ENCODE measurements around the gene DTL. TPM values are rescaled to one million over a fixed set of nuclear protein-coding genes. Genes with fewer than 3 reads are reported as not detected.

Gene DTL
- total and polyA plus RNA-seq, 4 donors: 8.0 to 12.1 (median 9.2) TPM

GRCh38 chr1:212135166-212135565, 99.6 kb downstream of the DTL start:
- H3K9me3 ChIP-seq (ENCODE audit: control insufficient read depth, insufficient read depth, low read length): peaks cover 1% of the 10 kb centered on the region
- no peaks in the 10 kb centered on the region for H3K36me3 ChIP-seq (ENCODE audit: control insufficient read depth, insufficient read depth, low read length)
- no peaks in the 10 kb centered on the region for H3K4me1 ChIP-seq (ENCODE audit: control insufficient read depth, insufficient read depth, low read length)
- DNase-seq (ENCODE audit: low read depth in 4 of 6, low spot score in 6 of 6): no peak
- WGBS (ENCODE audit: insufficient coverage): no CpG with 5 or more reads among the region's 2 CpGs
- H3K27me3 ChIP-seq (ENCODE audit: control insufficient read depth, insufficient read depth, low read length): no peaks in the 10 kb centered on the region
- H3K4me3 ChIP-seq (ENCODE audit: low read depth, low read length): no peak overlapping the region
- no peak overlapping the region for H3K27ac ChIP-seq (ENCODE audit: low read depth, low read length)

GRCh38 chr1:212137854-212138253, 102.3 kb downstream of the DTL start:
- no peak overlapping the region for H3K27ac ChIP-seq (ENCODE audit: low read depth, low read length)
- 100% methylated on average over 1 of the region's 1 CpG for WGBS (ENCODE audit: insufficient coverage)
- H3K4me3 ChIP-seq (ENCODE audit: low read depth, low read length): no peak overlapping the region
- peaks cover 5% of the 10 kb centered on the region for H3K4me1 ChIP-seq (ENCODE audit: control insufficient read depth, insufficient read depth, low read length)
- DNase-seq (ENCODE audit: low read depth in 4 of 6, low spot score in 6 of 6): no peak
- H3K36me3 ChIP-seq (ENCODE audit: control insufficient read depth, insufficient read depth, low read length): no peaks in the 10 kb centered on the region
- H3K27me3 ChIP-seq (ENCODE audit: control insufficient read depth, insufficient read depth, low read length): no peaks in the 10 kb centered on the region
- H3K9me3 ChIP-seq (ENCODE audit: control insufficient read depth, insufficient read depth, low read length): no peaks in the 10 kb centered on the region

GRCh38 chr1:212138457-212138856, 102.9 kb downstream of the DTL start:
- Histone ChIP-seq H3K27me3 (ENCODE audit: control insufficient read depth, insufficient read depth, low read length) (no peaks in the 10 kb centered on the region), H3K4me3 (ENCODE audit: low read depth, low read length) (no peak overlapping the region), H3K4me1 (ENCODE audit: control insufficient read depth, insufficient read depth, low read length) (peaks cover 5% of the 10 kb centered on the region), H3K36me3 (ENCODE audit: control insufficient read depth, insufficient read depth, low read length) (no peaks in the 10 kb centered on the region), H3K9me3 (ENCODE audit: control insufficient read depth, insufficient read depth, low read length) (no peaks in the 10 kb centered on the region), H3K27ac (ENCODE audit: low read depth, low read length) (no peak overlapping the region)
- 100% methylated on average over 1 of the region's 5 CpGs for WGBS (ENCODE audit: insufficient coverage)
- DNase-seq (ENCODE audit: low read depth in 4 of 6, low spot score in 6 of 6): no peak

DNA sequence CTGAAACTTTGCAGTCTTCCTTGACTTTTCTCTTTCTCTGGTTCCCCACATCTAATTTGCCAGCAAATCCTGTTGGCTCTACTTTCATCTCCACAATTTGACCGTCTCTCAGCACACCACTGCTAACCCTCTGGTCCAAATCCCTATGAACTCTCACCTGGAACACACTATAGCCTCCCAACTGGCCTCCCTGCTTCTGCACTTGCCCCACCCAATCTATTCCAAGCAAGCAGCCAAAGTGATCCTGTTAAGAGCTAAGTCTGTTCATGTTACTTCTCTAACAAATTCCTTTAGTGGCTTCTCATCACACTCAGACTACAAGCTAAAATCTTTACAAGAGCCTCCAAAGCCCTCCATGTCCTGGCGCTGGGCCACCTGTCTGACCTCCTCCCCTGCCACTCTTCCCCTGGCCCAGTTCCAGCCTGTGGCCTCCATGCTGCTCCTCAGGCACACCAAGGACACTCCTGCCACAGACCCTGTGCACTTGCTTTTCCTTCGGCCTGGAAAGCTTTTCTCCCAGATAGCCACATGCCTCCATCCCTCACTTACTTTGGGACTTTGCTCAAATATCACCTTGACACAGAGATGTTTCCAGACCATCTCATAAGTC, 104.1 kb downstream of the DTL start:
- Histone ChIP-seq H3K27ac (ENCODE audit: low read depth, low read length) (no peak overlapping the region), H3K27me3 (ENCODE audit: control insufficient read depth, insufficient read depth, low read length) (no peaks in the 10 kb centered on the region), H3K9me3 (ENCODE audit: control insufficient read depth, insufficient read depth, low read length) (no peaks in the 10 kb centered on the region), H3K4me3 (ENCODE audit: low read depth, low read length) (no peak overlapping the region), H3K36me3 (ENCODE audit: control insufficient read depth, insufficient read depth, low read length) (no peaks in the 10 kb centered on the region), H3K4me1 (ENCODE audit: control insufficient read depth, insufficient read depth, low read length) (peaks cover 5% of the 10 kb centered on the region)
- 86% methylated on average over 3 of the region's 3 CpGs for WGBS (ENCODE audit: insufficient coverage)
- no peak for DNase-seq (ENCODE audit: low read depth in 4 of 6, low spot score in 6 of 6)

DNA sequence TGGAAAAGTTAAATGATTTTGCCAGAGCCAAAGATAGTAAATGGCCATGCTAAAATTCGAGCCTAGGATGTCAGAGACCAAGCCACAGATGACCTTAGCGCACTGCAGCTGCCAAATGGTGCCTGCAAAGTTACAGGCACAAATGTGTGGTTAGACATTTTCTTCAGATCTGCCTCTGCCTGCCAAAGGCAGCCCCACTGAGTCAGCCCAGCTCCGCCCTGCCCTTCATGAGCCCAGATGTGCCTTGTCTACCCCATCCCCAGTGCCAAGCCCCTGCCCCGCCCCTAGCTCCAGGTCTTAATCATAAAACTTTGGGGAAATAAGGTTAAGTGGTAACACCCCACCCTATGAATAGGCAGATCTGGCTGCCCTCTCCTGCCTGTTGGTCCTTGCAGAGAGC, 105.9 kb downstream of the DTL start:
- Histone ChIP-seq H3K36me3 (ENCODE audit: control insufficient read depth, insufficient read depth, low read length) (no peaks in the 10 kb centered on the region), H3K4me3 (ENCODE audit: low read depth, low read length) (no peak overlapping the region), H3K27ac (ENCODE audit: low read depth, low read length) (no peak overlapping the region), H3K4me1 (ENCODE audit: control insufficient read depth, insufficient read depth, low read length) (peaks cover 5% of the 10 kb centered on the region), H3K9me3 (ENCODE audit: control insufficient read depth, insufficient read depth, low read length) (no peaks in the 10 kb centered on the region), H3K27me3 (ENCODE audit: control insufficient read depth, insufficient read depth, low read length) (no peaks in the 10 kb centered on the region)
- DNase-seq (ENCODE audit: low read depth in 4 of 6, low spot score in 6 of 6): no peak
- WGBS (ENCODE audit: insufficient coverage): 86% methylated on average over 2 of the region's 4 CpGs

- DNase-seq (ENCODE audit: low read depth in 4 of 6, low spot score in 6 of 6): no peak
- WGBS (ENCODE audit: insufficient coverage): 100% methylated on average over 2 of the region's 2 CpGs
- no peaks in the 10 kb centered on the region for H3K27me3 ChIP-seq (ENCODE audit: control insufficient read depth, insufficient read depth, low read length)
- H3K4me1 ChIP-seq (ENCODE audit: control insufficient read depth, insufficient read depth, low read length): peaks cover 9% of the 10 kb centered on the region
- no peaks in the 10 kb centered on the region for H3K9me3 ChIP-seq (ENCODE audit: control insufficient read depth, insufficient read depth, low read length)
- no peak overlapping the region for H3K4me3 ChIP-seq (ENCODE audit: low read depth, low read length)
- no peak overlapping the region for H3K27ac ChIP-seq (ENCODE audit: low read depth, low read length)
- H3K36me3 ChIP-seq (ENCODE audit: control insufficient read depth, insufficient read depth, low read length): no peaks in the 10 kb centered on the region
These were observed 107.5 kb downstream of the DTL start for GRCh38 chr1:212142883-212143530.

DNA sequence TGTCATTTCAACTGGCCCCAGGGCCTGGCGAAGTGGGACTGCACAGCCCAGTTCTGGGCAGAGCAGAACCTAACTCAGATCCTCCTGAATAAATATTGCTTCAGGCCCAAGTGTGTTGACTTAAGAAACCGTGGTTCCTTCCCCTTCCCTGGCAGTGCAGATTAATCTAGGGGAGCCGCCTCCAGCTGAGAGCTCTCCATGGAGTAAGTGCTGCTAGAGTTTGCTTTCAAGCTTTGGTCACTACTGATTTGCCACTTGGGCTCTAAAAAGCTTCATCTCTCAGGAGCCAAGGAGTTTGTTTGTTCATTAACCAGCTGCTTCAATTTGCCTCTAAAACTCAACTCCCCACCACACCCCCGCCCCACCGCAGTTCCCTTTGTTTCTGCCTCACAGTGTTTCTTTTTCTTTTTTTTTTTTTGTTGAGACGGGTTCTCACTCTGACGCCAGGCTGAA, 112.1 kb downstream of the DTL start:
- Histone ChIP-seq H3K27ac (ENCODE audit: low read depth, low read length) (no peak overlapping the region), H3K4me1 (ENCODE audit: control insufficient read depth, insufficient read depth, low read length) (peaks cover 4% of the 10 kb centered on the region)
- 78% methylated on average over 1 of the region's 7 CpGs for WGBS (ENCODE audit: insufficient coverage)

DNA sequence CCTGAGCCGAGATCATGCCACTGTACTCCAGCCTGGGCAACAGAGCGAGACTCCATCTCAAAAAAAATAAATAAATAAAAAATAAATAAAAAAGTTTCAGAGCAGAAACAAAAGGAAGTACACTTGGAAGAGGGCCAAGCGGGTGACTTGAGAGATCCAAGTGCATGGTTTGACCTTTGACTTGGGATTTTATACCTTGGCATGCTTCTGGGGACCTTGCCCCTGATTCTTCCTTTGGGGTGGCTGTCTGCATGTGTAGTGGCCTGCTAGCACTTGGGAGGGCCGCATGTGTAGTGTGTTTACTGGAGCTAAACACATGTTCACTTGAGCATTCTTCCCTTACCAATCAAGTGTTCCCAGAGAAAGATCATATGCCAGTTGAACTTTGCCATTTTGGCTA, 114.0 kb downstream of the DTL start:
- Histone ChIP-seq H3K9me3 (ENCODE audit: control insufficient read depth, insufficient read depth, low read length) (no peaks in the 10 kb centered on the region), H3K27ac (ENCODE audit: low read depth, low read length) (no peak overlapping the region), H3K36me3 (ENCODE audit: control insufficient read depth, insufficient read depth, low read length) (no peaks in the 10 kb centered on the region), H3K27me3 (ENCODE audit: control insufficient read depth, insufficient read depth, low read length) (no peaks in the 10 kb centered on the region), H3K4me1 (ENCODE audit: control insufficient read depth, insufficient read depth, low read length) (peaks cover 4% of the 10 kb centered on the region), H3K4me3 (ENCODE audit: low read depth, low read length) (no peak overlapping the region)
- no peak for DNase-seq (ENCODE audit: low read depth in 4 of 6, low spot score in 6 of 6)
- 100% methylated on average over 1 of the region's 4 CpGs for WGBS (ENCODE audit: insufficient coverage)

More for the DNA sequence above, 112.1 kb downstream of the DTL start:
- no peak for DNase-seq (ENCODE audit: low read depth in 4 of 6, low spot score in 6 of 6)
- Histone ChIP-seq H3K4me3 (ENCODE audit: low read depth, low read length) (no peak overlapping the region), H3K27me3 (ENCODE audit: control insufficient read depth, insufficient read depth, low read length) (no peaks in the 10 kb centered on the region), H3K9me3 (ENCODE audit: control insufficient read depth, insufficient read depth, low read length) (no peaks in the 10 kb centered on the region), H3K36me3 (ENCODE audit: control insufficient read depth, insufficient read depth, low read length) (no peaks in the 10 kb centered on the region)

DNA sequence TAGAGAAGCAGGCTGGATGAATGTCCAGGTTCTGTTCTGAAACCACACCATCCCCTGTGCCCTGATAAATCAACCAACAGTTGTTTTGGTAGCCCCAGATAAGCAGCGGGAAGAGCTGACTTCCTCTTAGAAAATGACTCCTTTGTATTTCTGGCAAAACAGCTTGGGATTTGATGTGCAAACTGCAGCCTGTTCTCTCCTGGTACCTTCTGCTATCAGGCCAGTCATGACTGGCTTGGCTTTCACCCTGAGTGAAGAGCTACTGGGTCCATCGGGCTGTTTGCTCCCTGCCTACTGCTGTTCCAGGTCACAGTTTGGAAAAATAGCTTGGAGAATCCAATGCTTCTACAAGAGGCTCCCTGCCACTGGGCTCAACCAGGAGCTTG, 116.8 kb downstream of the DTL start:
- WGBS (ENCODE audit: insufficient coverage): 43% methylated on average over 2 of the region's 2 CpGs
- peaks cover 4% of the 10 kb centered on the region for H3K4me1 ChIP-seq (ENCODE audit: control insufficient read depth, insufficient read depth, low read length)
- H3K27ac ChIP-seq (ENCODE audit: low read depth, low read length): no peak overlapping the region
- H3K36me3 ChIP-seq (ENCODE audit: control insufficient read depth, insufficient read depth, low read length): no peaks in the 10 kb centered on the region
- H3K9me3 ChIP-seq (ENCODE audit: control insufficient read depth, insufficient read depth, low read length): no peaks in the 10 kb centered on the region
- no peak for DNase-seq (ENCODE audit: low read depth in 4 of 6, low spot score in 6 of 6)
- no peaks in the 10 kb centered on the region for H3K27me3 ChIP-seq (ENCODE audit: control insufficient read depth, insufficient read depth, low read length)
- H3K4me3 ChIP-seq (ENCODE audit: low read depth, low read length): no peak overlapping the region

DNA sequence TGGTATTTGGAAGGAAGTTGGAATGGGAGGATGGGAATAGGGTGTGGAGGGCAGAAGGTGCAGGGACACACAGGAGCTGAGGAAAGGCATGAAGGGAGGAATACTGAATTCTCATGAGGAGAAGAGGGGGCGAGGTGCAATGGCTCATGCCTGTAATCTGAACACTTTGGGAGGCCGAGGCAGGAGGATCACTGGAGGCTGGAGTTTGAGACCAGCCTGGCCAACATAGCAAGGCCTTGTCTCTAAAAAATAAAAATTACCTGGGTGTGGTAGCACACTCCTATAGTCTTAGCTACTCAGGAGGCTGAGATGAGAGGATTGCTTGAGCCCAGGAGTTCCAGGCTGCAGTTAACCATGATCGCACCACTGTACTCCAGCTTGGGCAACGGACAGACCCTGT, 117.3 kb downstream of the DTL start:
- no peaks in the 10 kb centered on the region for H3K36me3 ChIP-seq (ENCODE audit: control insufficient read depth, insufficient read depth, low read length)
- DNase-seq (ENCODE audit: low read depth in 4 of 6, low spot score in 6 of 6): no peak
- no peaks in the 10 kb centered on the region for H3K27me3 ChIP-seq (ENCODE audit: control insufficient read depth, insufficient read depth, low read length)
- WGBS (ENCODE audit: insufficient coverage): 96% methylated on average over 4 of the region's 4 CpGs
- no peak overlapping the region for H3K4me3 ChIP-seq (ENCODE audit: low read depth, low read length)
- H3K9me3 ChIP-seq (ENCODE audit: control insufficient read depth, insufficient read depth, low read length): no peaks in the 10 kb centered on the region
- no peaks in the 10 kb centered on the region for H3K4me1 ChIP-seq (ENCODE audit: control insufficient read depth, insufficient read depth, low read length)
- H3K27ac ChIP-seq (ENCODE audit: low read depth, low read length): no peak overlapping the region
